Right forelimb (tissue), 1 donor: Measurements from ENCODE around the gene IL13RA1.
A peak's percentile ranks its signal among the peaks of the same experiment; 100 is the strongest.
"Not testable (repeated sequence)": the region's sequence is repeated elsewhere in the genome, so short reads cannot be mapped to it uniquely, and the experiment has no call there.

Experiments
- DNase-seq: peaks from one replicate; pipeline ENCODE4 v3.0.0-alpha.2; 2018

Gene IL13RA1

DNA sequence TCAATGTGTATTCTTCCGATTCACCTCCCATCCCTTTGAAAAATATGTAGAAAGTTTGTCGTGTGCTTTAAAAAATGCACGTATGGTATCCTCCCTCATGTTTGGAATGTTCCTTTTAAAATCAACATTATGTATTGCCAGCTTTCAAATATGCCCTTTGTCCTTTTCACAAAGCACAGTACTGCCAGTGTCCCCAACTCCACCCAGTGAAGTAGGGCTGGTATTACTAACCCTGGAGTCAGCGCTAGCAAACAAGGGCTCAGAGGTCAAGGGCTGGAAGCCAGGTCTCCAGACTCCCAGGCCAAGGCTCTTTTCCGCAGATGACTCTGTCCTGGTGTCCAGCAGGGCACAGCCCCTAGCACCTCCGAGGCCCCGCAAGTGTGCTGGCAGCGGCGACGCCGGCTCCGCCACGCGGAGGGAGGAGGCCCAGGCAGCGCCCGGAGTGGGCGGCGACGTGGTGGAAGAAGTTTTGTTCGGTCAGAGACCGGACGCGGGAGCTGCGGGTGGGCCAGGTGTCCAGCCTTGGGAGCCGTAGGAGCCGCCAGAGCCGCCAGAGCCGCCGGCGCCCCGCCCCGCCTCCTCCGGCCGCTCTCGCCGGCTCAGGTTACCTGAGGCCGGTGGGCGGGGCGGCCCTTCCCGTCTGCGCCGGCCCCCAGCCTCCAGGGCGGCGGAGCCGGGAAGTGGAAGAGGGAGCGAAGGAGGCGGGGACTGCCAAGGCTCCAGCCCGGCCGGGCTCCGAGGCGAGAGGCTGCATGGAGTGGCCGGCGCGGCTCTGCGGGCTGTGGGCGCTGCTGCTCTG, at the start of gene IL13RA1:
Gene IL13RA1 (plus strand): TSS at position 720 of the 799 bp plus-strand sequence. CDS start 33 bp downstream, at position 753.
- peak; percentile 83 for DNase-seq

DNA sequence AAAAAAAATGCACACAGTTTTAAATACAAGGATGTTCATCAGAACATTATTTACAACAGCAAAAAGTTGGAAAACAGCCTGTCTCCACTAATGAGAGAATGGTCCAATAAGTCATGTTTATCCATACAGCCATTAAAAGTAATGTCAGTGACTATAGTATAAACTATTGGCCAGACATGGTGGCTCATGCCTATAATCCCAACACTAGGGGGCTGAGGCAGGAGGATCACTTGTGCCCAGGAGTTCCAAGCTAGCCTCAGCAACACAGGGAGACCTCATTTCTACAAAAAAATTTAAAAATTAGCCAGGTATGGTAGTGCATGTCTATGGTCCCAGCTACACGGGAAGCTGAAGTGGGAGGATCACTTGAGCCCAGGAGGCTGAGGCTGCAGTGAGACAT, 48.1 kb upstream of the IL13RA1 start:
- DNase-seq, result no peak

- no peak for DNase-seq
Observed at GRCh38 chrX:118682258-118683014, 45.0 kb upstream of the IL13RA1 start.

GRCh38 chrX:118685393-118685792, 42.0 kb upstream of the IL13RA1 start:
- DNase-seq, result no peak

DNA sequence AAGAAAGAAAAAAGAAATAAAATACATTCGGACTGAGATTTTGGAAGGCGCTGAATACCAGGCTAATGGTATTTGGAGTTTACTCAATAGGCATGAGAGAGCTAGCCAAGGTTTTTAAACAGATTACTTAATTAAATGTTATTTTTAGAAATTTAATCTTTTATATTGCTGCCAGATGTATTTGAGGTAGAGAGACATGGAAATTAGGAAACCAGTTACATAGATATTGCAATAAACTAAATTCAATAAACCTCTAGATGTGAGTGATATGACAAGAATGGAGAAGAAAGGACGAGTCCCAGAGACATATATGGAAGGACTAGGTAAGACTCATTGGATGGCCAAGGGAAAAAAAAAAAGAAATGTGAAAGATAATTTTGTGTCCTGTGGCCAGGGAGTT, 38.5 kb upstream of the IL13RA1 start:
- DNase-seq, result no peak

DNA sequence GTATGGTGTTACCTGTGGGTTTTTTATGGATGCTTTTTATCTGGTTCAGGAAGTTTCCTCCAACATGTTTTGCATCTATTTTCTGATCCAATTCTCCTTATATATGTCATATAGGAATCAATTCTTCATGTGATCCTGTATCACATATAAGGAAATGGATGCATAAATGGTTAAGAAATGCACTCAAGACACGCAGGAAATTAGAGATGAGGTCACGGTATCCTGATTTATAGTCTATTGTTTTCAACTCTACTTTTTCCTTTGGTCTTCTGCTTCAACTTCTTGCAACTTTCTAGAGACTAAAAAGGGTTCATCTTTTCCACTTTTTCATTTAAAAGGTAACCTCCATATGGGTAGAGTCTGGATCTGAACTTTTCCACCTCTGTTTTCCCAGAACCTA, 33.6 kb upstream of the IL13RA1 start:
- DNase-seq, result no peak

- DNase-seq, result no peak
Observed at GRCh38 chrX:118694638-118695037, 32.8 kb upstream of the IL13RA1 start.

DNA sequence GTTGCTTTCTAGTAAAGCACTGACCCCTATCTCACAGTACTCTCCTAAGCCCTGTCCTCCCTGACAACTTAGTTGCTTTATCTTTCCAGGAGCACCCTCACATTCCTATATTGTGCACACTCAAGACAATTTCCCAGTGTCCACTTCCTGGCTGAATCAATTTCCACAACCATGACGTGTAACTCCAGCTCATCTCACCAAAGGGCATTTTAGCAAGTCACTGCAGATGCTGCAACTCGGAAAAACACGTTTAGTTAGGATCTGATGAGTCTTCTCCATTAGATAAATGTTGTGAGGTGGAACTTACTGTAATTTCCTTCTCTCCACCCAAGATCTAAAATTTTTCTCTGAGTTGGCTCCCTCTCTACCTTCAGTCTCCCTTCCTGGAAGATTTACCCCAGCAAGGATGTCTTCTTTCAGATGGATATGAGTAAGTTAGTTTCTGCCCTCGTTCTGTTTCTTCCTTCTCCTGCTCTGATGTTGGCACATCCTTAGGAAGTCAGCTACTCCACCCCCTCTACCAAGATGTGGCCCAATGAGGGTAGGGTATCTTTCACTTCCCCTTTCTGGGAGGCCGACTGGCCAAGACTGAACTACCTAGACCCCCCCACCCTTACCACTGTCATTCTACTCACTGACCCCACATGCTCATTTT, 28.8 kb upstream of the IL13RA1 start:
- no peak for DNase-seq

- DNase-seq, result no peak
Observed at GRCh38 chrX:118702741-118703140, 24.7 kb upstream of the IL13RA1 start.

- DNase-seq, result no peak
Observed at GRCh38 chrX:118706681-118707080, 20.7 kb upstream of the IL13RA1 start.

DNA sequence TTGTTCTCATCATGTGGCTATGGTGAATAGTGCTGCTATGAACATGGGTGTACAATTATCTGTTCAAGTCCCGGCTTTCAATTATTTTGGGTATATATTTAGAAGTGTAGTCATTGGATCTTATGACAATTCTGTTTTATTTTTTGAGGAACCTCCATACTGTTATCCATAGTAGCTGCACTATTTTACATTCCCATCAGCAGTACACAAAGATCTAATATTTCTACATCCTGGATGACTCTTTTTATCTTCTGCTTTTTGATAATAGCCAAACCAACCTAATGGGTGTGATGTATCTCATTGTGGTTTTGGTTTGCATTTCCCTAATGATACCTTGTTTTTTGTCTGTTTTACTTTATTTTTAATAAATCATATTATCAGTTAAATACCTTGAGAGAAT, 12.9 kb upstream of the IL13RA1 start:
- DNase-seq, result no peak

- DNase-seq, result not testable (repeated sequence)
Observed at GRCh38 chrX:118715917-118716316, 11.5 kb upstream of the IL13RA1 start.

DNA sequence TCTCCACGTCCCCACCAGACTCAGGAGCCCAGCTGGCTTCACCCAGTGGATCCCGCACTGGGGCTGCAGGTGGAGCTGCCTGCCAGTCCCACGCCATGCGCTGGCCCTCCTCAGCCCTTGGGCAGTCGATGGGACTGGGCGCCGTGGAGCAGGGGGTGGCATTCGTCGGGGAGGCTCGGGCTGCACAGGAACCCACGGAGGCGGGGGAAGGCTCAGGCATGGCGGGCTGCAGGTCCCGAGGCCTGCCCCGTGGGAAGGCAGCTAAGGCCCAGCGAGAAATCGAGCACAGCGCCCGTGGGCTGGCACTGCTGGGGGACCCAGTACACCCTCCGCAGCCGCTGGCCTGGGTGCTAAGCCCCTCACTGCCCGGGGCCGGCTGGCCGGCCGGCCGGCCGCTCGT, 10.6 kb upstream of the IL13RA1 start:
- not testable (repeated sequence) for DNase-seq

DNA sequence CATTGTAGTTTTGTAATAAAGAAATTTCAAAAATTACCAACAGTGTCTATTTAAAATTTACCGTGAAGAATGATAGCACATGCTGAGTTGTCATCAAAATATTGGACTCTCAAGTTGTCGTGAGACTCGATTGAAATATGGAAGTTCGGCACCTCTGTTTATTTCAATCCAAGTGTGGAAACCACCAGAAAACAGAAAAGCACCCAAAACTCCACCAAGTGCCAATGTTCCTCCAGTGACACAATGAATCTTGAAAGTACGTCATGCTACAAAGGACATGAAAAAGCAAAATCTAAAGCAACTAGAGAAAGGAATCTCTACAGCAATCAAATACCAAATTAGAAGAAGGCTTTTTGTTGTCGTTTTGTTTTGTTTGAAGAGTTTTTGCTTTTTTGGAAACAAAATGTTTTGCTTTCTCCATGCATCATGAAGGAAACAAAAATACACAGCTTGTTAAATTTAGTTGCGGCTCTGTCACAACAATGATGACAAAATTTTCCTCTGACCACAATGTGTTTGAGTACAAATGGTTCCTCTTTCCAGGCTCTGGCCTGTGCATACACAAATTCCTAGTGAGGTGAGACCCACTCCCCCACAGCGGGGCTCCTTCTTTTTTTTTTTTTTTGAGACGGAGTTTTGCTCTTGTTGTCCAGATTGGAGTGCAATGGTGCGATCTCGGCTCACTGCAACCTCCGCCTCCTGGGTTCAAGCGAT, 9.6 kb upstream of the IL13RA1 start:
- no peak for DNase-seq

DNA sequence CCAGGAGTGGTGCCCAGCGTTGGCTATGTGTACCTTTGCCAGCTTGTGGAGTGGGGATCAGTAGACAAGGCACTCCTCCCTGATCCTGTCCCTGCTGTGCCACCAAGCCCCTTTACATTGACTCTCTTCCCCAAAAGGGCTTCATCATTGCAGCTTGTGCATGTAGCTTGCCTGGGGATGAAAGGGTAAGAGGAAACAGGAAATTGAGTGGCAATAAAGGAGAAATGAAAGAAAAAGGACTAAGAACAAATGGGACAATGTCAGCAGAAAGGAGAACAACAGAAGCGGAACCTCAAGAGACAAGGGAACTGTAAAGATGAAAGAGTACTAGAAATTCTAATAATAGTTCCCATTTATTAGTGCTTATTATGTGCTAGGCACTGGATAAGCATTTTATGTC, 8.7 kb upstream of the IL13RA1 start:
- no peak for DNase-seq

- no peak for DNase-seq
Observed at GRCh38 chrX:118720058-118720707, 7.2 kb upstream of the IL13RA1 start.

DNA sequence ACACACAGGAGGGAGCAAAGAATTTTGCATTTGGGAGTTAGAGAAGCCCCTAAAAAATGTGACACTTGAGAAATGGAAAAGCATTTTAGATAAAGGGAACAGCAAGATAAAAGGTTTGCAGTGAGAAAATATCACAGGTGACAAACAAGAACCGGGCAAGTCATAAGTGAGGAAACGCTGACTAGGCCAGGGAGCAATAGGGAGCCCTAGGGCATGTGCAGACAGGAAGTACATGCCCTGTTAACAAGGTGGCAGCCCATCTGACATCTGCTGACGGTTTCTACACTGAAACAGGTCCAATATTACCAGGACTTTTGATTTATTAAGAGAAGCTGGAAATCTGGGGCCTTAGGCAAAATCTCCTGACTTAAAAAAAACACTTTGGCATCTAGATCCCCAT, 4.0 kb upstream of the IL13RA1 start:
- DNase-seq, result no peak

DNA sequence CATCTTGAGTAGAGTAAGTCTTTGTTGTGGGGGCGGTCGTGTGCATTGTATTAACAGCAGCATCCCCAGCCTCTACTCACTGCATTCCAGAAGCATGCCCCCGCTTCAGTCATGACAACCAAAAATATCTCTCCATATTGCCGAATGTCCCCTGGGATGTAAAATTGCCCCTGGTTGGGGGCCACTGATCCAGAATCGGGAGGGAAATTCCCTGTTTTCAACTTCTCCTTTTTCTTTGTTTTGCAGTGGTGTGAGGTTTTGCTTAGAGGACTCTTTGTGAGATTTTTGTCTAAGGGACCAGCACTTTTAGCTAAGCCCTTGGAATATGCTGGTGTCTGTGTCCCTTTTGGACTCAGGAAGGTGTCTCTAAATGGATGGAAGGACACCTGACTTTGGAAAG, 3.0 kb upstream of the IL13RA1 start:
- DNase-seq, result no peak

GRCh38 chrX:118724775-118725174, 2.6 kb upstream of the IL13RA1 start:
- no peak for DNase-seq

GRCh38 chrX:118726396-118726795, 1.0 kb upstream of the IL13RA1 start:
- DNase-seq, result no peak

DNA sequence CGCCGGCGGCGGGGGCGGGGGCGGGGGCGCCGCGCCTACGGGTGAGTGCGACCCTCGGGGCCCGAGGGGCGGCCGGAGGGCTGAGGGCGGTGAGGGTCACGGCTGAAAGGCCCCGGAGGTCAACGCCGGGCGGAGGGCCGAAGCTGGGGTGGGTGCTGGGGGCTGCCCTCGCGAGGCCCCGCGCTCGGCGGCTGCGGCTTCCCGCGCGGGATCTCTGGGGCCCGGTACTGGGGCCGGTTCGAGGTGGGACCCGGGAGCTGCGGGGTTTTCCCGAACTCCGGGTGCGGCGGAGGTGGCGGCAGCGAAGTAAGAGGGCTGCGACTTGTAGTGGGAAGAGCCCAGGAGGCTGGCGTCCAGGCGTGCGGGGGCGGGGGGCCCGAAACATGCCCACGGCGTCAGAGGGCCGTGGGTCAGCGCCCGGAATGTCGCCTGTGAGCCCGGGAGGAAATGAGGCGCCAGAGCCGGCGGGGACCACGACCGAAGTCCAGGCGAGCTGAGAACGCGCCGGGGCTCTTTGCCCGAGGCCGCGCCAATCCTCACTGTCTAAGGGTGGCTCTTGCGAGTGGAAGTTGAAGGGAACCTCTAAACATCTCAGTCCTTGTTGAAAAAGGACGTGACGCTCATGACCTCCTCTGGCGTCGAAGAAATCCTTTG, 407 bp downstream of the IL13RA1 start:
- DNase-seq, result peak; percentile 55
